Tibial artery (tissue), 4 donors: ENCODE results near the gene SOHLH1.

Experiments
- DNase-seq, 2 donors: peaks; one replicate each; pipeline ENCODE4 v3.0.0-alpha.2; 2019
- H3K27ac ChIP-seq, 2 donors: fragments of 200-600 bp; sonication (generic) in 1 of 2; 1 replicate in 1 of 2; 2 replicates in 1 of 2; pipeline ENCODE4 v1.5.1; 2018 to 2019; ENCODE audit warnings: mild to moderate bottlenecking in 1 of 2
- H3K27me3 ChIP-seq, 2 donors: fragments of 200-600 bp; sonication (generic) in 1 of 2; one replicate each; pipeline versions ENCODE4 v1.5.1 to v1.6.0; 2016 to 2019
- H3K36me3 ChIP-seq, 3 donors: fragments of 200-600 bp; sonication (generic) in 2 of 3; one replicate each; pipeline ENCODE4 v1.5.1; 2016 to 2019; ENCODE audit warnings: mild to moderate bottlenecking in 2 of 3
- H3K4me1 ChIP-seq, 4 donors: fragments of 200-600 bp; sonication (generic) in 2 of 4; 1 replicate in 3 of 4; 2 replicates in 1 of 4; pipeline ENCODE4 v1.5.1; 2016 to 2019
- H3K4me3 ChIP-seq, 2 donors: fragments of 200-600 bp; sonication (generic) in 1 of 2; 1 replicate in 1 of 2; 2 replicates in 1 of 2; pipeline ENCODE4 v1.5.1; 2018 to 2019; ENCODE audit warnings: mild to moderate bottlenecking in 2 of 2
- H3K9me3 ChIP-seq, 3 donors: fragments of 200-600 bp; sonication (generic) in 1 of 3; one replicate each; pipeline ENCODE4 v1.5.1; 2016 to 2019
- CTCF ChIP-seq, 2 experiments: fragments of 200-600 bp in 1 of 2; fragments of 450-650 bp in 1 of 2; IDR thresholded peaks; one replicate each; pipeline ENCODE4 v1.5.1; 2017 to 2019; ENCODE audit warnings: antibody characterized with exemption in 2 of 2, mild to moderate bottlenecking in 1 of 2, moderate library complexity in 1 of 2
- intact Hi-C: fragments of 100-400 bp; cut with DNase I; formaldehyde crosslinking; loops from one replicate; pipeline ENCODE4 v1.15.0; 2023; ENCODE audit warnings: low total_unique reads

The SOHLH1 gene

DNA sequence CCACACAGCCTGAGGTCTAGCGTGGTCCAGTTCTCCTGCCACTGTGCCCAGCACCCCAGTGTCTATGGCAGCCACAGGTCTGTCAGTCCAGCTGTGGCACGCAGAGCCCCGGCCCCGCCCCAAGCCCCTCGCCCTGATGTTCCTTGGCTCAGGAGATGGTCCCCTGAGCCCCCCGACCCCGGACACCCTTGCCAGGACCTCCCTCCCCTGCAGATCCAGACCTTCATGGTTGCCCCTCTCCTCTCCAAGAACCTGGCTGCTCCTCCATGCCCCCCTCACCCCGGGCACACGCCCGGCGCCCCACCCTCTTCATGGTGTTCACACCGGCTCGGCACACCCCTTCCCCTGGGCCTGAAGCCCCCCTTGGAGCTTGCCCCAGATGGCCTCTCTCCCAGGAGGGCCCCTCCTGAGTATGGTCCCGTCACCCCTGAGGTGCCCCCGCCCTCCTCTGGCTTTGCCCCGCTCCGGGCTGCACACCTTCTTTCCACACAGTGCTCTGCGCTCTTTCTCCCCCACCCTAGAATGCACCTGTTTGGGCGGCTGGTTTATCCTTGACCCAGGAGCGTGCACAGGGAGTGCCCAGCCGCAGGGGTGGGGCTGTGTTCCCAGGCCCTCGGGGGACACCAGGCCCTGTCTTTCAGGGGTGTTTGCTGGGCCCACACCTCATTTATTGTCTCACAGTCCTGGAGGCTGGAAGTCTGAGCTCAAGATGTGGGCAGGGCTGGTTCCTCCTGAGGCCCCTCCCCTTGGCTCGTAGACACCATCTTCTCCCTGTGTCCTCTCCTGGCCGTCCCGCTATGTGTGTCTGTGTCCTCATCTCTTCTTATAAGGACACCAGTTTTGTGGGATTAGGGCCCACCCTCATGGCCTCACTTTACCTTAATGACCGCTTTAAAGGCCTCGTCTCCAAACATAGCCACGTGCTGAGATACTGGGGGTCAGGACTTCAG is 40.3 kb upstream of the SOHLH1 start:
- TF ChIP-seq CTCF (IDR thresholded peaks at IDR 0.05) = no peak
- intact Hi-C loops = no loop called here
- Histone ChIP-seq H3K4me1 (no peaks in the 10 kb centered on the region), H3K27me3 (peaks cover 0 to 89% of the 10 kb centered on the region in 2 donors), H3K9me3 (no peaks in the 10 kb centered on the region), H3K27ac (no peak overlapping the region), H3K4me3 (no peak overlapping the region), H3K36me3 (no peaks in the 10 kb centered on the region)
- DNase-seq = no peak

- no peak overlapping the region for H3K4me3 ChIP-seq
- DNase-seq = no peak
These were observed 38.7 kb upstream of the SOHLH1 start for GRCh38 chr9:135737840-135738521.

GRCh38 chr9:135736979-135737839 is 37.9 kb upstream of the SOHLH1 start:
- TF ChIP-seq CTCF (IDR thresholded peaks at IDR 0.05) = no peak
- Histone ChIP-seq H3K36me3 (no peaks in the 10 kb centered on the region), H3K9me3 (no peaks in the 10 kb centered on the region), H3K27ac (no peak overlapping the region), H3K4me3 (no peak overlapping the region), H3K27me3 (peaks cover 0 to 78% of the 10 kb centered on the region in 2 donors), H3K4me1 (no peaks in the 10 kb centered on the region)
- DNase-seq = no peak
- intact Hi-C loops = no loop called here

More at GRCh38 chr9:135737840-135738521, 38.7 kb upstream of the SOHLH1 start:
- Histone ChIP-seq H3K36me3 (no peaks in the 10 kb centered on the region), H3K9me3 (no peaks in the 10 kb centered on the region), H3K4me1 (no peaks in the 10 kb centered on the region), H3K27ac (no peak overlapping the region), H3K27me3 (peaks cover 0 to 81% of the 10 kb centered on the region in 2 donors)
- TF ChIP-seq CTCF (IDR thresholded peaks at IDR 0.05) = no peak
- intact Hi-C loops = no loop called here

- no peak for DNase-seq
- no peaks in the 10 kb centered on the region for H3K4me1 ChIP-seq
- intact Hi-C loops = no loop called here
- peaks cover 0 to 71% of the 10 kb centered on the region in 2 donors for H3K27me3 ChIP-seq
- H3K27ac ChIP-seq = no peak overlapping the region
- no peak for TF ChIP-seq CTCF (IDR thresholded peaks at IDR 0.05)
- H3K36me3 ChIP-seq = no peaks in the 10 kb centered on the region
- no peak overlapping the region for H3K4me3 ChIP-seq
- H3K9me3 ChIP-seq = peaks cover 0 to 3% (median under 1%) of the 10 kb centered on the region in 3 donors
These were observed 37.1 kb upstream of the SOHLH1 start for GRCh38 chr9:135736272-135736978.
